GM21447 (cell line): ENCODE data around the gene MED15.
"Not testable (repeated sequence)": the region's sequence is repeated elsewhere in the genome, so short reads cannot be mapped to it uniquely, and the experiment has no call there.

ENCODE experiments used
- ATAC-seq: cut with Tn5 transposase; IDR thresholded peaks from one replicate; pipeline ENCODE4 v1.9.1; 2021; ENCODE audit not compliant: unreplicated experiment

Gene MED15

GRCh38 chr22:20594486-20594885 is 87.1 kb downstream of the MED15 start:
- not testable (repeated sequence) for ATAC-seq

GRCh38 chr22:20595461-20595860 is 88.1 kb downstream of the MED15 start:
- no peak for ATAC-seq

- no peak for ATAC-seq
Measured at GRCh38 chr22:20599117-20599516, 91.7 kb downstream of the MED15 start.

GRCh38 chr22:20600137-20600673 is 92.8 kb downstream of the MED15 start:
- ATAC-seq = no peak

- no peak for ATAC-seq
Measured at GRCh38 chr22:20601308-20601707, 93.9 kb downstream of the MED15 start.

GRCh38 chr22:20602609-20603164 is 95.3 kb downstream of the MED15 start:
- ATAC-seq = no peak

- no peak for ATAC-seq
Measured at GRCh38 chr22:20604092-20604747, 96.8 kb downstream of the MED15 start.

GRCh38 chr22:20604776-20605221 is 97.4 kb downstream of the MED15 start:
- no peak for ATAC-seq

- no peak for ATAC-seq
Measured at GRCh38 chr22:20605328-20605727, 97.9 kb downstream of the MED15 start.

GRCh38 chr22:20606041-20606783 is 98.8 kb downstream of the MED15 start:
- ATAC-seq = no peak

- no peak for ATAC-seq
Measured at GRCh38 chr22:20606784-20607128, 99.3 kb downstream of the MED15 start.

GRCh38 chr22:20607157-20607907 is 99.9 kb downstream of the MED15 start:
- ATAC-seq = no peak

- no peak for ATAC-seq
Measured at GRCh38 chr22:20610243-20610686, 102.9 kb downstream of the MED15 start.

- no peak for ATAC-seq
Measured at GRCh38 chr22:20610757-20611156, 103.3 kb downstream of the MED15 start.

- no peak for ATAC-seq
Measured at GRCh38 chr22:20611418-20611817, 104.0 kb downstream of the MED15 start.

- no peak for ATAC-seq
Measured at GRCh38 chr22:20613301-20613700, 105.9 kb downstream of the MED15 start.

- ATAC-seq = no peak
Measured at GRCh38 chr22:20615021-20615420, 107.6 kb downstream of the MED15 start.

- no peak for ATAC-seq
Measured at GRCh38 chr22:20615533-20616450, 108.4 kb downstream of the MED15 start.

- ATAC-seq = no peak
Measured at GRCh38 chr22:20616451-20617043, 109.1 kb downstream of the MED15 start.

GRCh38 chr22:20618488-20618887 is 111.1 kb downstream of the MED15 start:
- no peak for ATAC-seq
